ENCODE results near the gene KCNMA1. TPM values are rescaled to one million over a fixed set of nuclear protein-coding genes. Genes with fewer than 3 reads are reported as not detected.
A peak's percentile ranks its signal among the peaks of the same experiment; 100 is the strongest.

The KCNMA1 gene
- total RNA-seq, 2 donors from 2014 or later, result 23.2 to 44.5 TPM

DNA sequence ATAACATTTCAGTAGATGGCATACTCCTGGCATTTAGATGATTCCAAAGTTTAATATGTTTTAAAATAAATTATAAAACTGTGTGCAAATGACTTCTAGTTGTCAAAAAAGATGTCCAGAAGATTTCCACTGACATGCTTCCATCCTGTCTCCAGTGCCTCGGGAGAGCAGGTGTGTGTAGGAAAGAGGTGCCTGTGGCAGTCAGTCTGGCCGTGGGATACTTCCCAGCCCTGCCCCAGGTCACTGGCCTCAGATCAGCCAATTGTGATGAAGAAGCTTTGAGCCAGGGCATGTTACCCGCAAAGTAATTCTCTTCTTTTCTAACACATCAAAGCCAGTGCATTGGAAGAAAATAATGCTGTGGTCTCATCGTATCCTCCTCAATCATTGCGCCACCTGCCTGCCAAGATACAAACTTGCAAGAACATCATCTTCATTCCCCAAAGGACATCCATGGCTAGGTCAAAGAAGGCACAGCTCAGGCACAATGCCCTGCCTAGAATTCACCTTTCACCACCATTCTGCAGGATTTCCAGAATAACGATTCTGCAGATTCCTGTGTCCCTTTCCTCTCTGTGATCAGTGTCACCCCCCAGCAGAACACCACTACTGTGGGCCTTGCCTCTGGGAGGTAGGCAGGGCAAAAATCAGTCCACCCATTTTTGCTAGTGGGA, 6.3 kb upstream of the KCNMA1 start:
- TF ChIP-seq, protein P1, sequence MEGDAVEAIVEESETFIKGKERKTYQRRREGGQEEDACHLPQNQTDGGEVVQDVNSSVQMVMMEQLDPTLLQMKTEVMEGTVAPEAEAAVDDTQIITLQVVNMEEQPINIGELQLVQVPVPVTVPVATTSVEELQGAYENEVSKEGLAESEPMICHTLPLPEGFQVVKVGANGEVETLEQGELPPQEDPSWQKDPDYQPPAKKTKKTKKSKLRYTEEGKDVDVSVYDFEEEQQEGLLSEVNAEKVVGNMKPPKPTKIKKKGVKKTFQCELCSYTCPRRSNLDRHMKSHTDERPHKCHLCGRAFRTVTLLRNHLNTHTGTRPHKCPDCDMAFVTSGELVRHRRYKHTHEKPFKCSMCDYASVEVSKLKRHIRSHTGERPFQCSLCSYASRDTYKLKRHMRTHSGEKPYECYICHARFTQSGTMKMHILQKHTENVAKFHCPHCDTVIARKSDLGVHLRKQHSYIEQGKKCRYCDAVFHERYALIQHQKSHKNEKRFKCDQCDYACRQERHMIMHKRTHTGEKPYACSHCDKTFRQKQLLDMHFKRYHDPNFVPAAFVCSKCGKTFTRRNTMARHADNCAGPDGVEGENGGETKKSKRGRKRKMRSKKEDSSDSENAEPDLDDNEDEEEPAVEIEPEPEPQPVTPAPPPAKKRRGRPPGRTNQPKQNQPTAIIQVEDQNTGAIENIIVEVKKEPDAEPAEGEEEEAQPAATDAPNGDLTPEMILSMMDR (IDR thresholded peaks at IDR 0.05), result peak; percentile 42
- Histone ChIP-seq H3K9me3 (no peaks in the 10 kb centered on the region), H3K4me1 (no peaks in the 10 kb centered on the region), H3K4me3 (no peak overlapping the region), H3K27me3 (peaks cover 13% of the 10 kb centered on the region), H3K36me3 (no peaks in the 10 kb centered on the region), H3K9ac (ENCODE audit: low read depth in 2 of 2, low read length in 2 of 2) (no peak overlapping the region), H3K27ac (no peak overlapping the region)
- peak; percentile 32 for DNase-seq
- intact Hi-C loops (cut with DNase I), result loop anchor here (2.0 to 5.0 kb wide), 4 partner anchors 187 to 477 kb away; no protein-coding TSS in a partner anchor

DNA sequence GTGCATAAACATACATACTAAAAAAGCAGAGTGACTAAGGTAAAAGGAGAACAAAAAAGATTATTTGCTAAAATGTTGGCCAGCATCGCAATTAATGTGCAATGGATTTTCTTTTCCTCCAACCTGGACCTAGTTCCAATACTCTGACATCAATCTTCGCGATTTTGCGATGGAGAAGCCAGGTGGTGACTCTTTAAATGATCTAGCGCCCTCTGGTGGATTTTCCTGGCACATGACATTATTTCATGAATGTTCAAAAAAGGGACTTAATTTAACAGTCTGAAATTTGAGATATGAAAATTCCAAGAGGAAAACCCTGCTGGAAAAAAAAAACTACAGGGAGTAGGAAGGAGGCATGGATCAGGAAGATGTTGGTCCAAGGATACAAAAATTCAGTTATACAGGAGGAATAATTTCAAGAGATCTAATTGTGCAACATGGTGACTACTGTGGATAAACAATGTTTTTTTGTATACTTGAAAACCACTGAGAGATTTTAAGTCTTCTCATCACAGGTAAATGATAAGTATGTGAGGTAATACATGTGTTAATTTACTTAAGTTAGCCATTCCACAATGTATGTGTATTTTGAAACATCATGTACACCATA, 4.3 kb upstream of the KCNMA1 start:
- DNase-seq, result peak; percentile 82
- intact Hi-C loops (cut with DNase I), result loop anchor here (2.0 to 5.0 kb wide), 2 partner anchors 185 to 249 kb away; no protein-coding TSS in a partner anchor

DNA sequence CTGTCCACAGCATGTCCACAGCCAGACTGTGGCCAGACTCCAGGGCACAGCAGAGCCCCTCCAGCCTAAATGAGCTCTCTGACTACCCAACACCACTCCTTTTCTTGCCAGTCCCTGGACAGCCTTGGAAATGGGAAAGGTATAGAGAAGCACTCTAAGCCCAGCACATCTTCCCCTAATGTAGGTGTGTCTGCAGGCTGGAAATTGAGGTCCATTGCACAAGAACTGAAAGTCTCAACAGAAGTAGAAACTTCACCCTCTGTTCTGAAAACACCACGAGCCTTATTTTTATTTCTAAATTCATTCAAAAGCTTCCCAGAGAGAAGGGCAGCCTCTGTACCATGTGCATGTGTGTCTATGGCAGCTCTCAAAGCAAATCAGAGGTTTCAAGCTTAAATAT, 3.7 kb upstream of the KCNMA1 start:
- Histone ChIP-seq H3K4me1 (no peaks in the 10 kb centered on the region), H3K9me3 (no peaks in the 10 kb centered on the region), H3K4me3 (no peak overlapping the region), H3K27ac (no peak overlapping the region), H3K9ac (ENCODE audit: low read depth in 2 of 2, low read length in 2 of 2) (no peak overlapping the region), H3K36me3 (no peaks in the 10 kb centered on the region), H3K27me3 (peaks cover 33% of the 10 kb centered on the region)
- TF ChIP-seq, protein P1 (IDR thresholded peaks at IDR 0.05), result no peak
- intact Hi-C loops (cut with DNase I), result loop anchor here (5.0 kb wide), 1 partner anchor 184 kb away; no protein-coding TSS in a partner anchor
- DNase-seq, result no peak

More for the DNA sequence above, 4.3 kb upstream of the KCNMA1 start:
- Histone ChIP-seq H3K36me3 (no peaks in the 10 kb centered on the region), H3K27me3 (peaks cover 27% of the 10 kb centered on the region), H3K27ac (no peak overlapping the region), H3K9me3 (no peaks in the 10 kb centered on the region), H3K4me3 (no peak overlapping the region), H3K9ac (ENCODE audit: low read depth in 2 of 2, low read length in 2 of 2) (no peak overlapping the region), H3K4me1 (no peaks in the 10 kb centered on the region)
- TF ChIP-seq, protein P1 (IDR thresholded peaks at IDR 0.05), result peak; percentile 77

DNA sequence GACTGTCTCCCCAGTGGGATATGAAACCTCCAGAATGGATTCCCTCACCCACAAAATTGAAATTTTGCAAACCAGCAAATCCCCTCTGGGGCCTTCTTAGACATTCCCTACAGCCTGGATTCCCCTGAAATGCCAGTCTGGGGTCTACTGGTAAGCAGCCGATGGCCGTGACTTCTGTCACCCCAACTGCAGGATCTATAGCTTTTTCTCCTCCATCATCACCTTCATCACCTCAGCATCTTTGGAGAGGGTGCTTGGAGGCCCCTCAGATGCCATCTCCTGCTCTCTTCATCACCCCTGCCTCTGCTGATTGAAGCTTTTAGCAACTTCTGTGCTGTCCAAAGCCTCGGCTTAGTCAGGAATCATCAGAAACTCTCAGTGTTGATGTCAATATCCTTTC, 2.6 kb upstream of the KCNMA1 start:
- H3K9me3 ChIP-seq, result no peaks in the 10 kb centered on the region
- no peak for DNase-seq
- H3K4me3 ChIP-seq, result no peak overlapping the region
- no peaks in the 10 kb centered on the region for H3K36me3 ChIP-seq
- no peaks in the 10 kb centered on the region for H3K4me1 ChIP-seq
- intact Hi-C loops (cut with DNase I), result loop anchor here (5.0 kb wide), 1 partner anchor 183 kb away; no protein-coding TSS in a partner anchor
- H3K27me3 ChIP-seq, result peaks cover 37% of the 10 kb centered on the region
- H3K9ac ChIP-seq (ENCODE audit: low read depth in 2 of 2, low read length in 2 of 2), result no peak overlapping the region
- TF ChIP-seq, protein P1 (IDR thresholded peaks at IDR 0.05), result no peak
- H3K27ac ChIP-seq, result no peak overlapping the region

DNA sequence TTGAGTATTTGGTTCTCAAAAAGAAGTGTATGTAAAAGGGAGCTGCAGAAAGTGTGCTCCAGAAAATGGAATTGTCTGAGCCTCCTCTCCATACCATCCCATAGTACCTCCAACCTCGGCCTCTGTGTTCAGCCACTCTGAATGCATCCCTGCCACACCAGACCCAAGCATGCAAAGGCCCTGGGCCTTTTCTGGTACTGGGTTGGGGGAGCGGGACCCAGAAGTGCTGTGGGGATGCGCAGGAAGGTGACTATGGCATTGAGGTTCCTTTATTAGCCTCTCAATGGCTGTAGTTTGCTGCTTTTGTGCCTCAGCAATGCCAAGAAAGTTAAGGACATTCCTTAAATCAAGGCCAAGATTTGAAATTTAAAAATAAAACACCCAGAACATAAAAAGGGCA, 2.1 kb upstream of the KCNMA1 start:
- intact Hi-C loops (cut with DNase I), result loop anchor here (5.0 kb wide), 1 partner anchor 182 kb away; no protein-coding TSS in a partner anchor
- Histone ChIP-seq H3K9me3 (no peaks in the 10 kb centered on the region), H3K27me3 (peaks cover 37% of the 10 kb centered on the region), H3K36me3 (no peaks in the 10 kb centered on the region), H3K9ac (ENCODE audit: low read depth in 2 of 2, low read length in 2 of 2) (no peak overlapping the region), H3K4me1 (no peaks in the 10 kb centered on the region), H3K4me3 (no peak overlapping the region), H3K27ac (no peak overlapping the region)
- TF ChIP-seq, protein P1 (IDR thresholded peaks at IDR 0.05), result no peak
- DNase-seq, result no peak
